ENCODE measurements around the gene SNX32.

Gene SNX32

DNA sequence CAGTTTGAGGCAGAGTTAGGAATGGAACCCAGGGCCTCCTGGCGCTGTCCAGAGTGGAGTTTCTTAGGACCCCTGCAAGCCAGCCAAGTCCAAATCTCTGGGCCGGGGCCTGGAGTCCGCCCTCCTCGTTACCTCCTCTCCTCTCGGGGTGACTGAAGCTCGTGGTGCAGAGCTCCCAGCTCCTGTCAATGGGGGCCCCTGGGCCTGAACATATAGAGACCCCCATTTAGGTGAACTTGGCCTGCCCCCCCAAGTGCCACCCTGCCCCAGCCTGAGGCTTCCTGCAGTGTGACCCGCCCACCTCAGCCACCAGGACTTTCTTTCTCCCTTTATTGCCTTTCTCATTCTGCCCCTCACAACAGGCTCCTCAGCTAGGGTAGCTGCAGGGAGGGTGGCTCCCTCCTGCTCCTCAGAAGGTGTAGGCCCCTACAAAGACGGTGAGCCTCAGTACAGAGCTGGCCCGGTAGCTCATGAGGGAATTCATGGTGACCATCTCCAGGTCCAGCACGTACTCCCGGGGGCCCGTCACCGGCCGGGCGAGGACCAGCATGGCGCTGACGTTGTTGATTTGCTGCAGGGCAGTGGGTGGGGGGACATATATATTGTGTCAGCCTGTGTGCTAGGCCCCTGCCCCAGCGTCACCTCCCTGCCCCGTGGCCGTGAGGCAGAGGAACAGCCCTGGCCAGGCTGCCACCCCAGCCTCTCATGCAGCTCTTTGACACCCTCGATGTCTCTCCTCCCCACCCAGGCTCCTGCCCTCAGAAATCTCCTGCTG, 32.9 kb downstream of the SNX32 start:
- no peak for DNase-seq (ENCODE audit: low spot score)

DNA sequence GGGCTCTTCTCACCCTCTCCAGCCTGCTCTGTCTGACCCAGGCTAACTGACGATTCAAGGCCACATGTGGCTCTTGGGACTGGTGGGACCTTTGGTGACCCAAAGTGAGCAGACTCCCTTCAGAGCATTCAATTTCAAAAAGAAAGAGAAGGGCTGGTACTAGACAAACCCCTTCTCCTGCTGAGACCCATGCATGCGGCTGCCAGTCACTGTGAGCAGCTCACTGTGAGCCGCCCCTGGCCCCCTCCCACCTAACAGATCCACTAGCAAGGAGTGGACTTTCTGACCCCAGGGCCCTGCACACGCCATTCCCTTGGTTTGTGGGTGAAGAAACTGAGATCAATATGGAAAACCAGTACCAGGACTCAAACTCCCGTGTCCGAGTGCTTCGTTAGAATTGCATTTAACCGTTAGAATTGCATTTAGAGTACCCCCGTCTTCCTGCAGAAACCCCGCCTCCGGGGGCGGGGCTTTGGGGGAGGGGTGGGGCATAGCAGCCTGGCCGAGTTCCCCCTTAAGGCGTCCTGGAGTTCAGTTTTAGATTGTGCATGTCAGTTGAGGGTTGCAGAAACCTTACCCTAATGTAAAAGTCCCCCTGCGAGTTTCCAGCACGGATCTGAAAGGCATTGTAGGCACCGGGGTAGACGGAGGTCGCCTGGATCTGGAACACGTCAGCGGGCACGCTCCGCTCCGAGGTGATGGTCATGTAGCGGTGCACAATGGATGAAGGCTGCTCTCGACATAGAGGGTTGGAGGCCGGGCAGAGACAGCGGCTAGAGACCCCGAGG, 33.7 kb downstream of the SNX32 start:
- no peak for DNase-seq (ENCODE audit: low spot score)

DNA sequence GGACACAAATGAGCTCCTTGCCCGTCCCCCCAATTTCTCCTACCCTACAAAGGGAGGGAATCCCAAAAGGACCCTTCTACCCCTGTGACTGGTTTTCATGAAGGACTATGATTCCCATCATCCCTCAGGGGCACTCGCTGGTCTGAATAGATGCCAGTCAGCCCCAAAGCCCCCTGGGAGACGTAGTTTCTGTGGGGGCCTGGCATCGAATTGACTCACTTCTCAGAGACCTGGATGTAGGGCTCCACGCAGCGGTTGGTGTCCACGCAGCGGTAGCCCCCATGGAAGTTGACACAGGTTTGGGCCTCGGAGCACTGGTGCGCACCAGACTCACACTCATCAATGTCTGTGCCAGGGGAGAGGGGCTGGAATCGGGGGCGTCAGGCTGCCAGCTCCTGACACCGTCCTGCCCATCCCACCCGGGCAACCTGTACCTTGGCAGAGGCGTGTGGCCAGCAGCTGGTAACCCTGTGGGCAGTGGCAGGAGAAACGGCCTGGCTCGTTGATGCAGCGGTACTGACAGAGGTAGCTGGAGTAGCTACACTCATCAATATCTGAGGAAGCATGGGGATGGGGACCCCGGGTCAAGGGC, 34.4 kb downstream of the SNX32 start:
- peak; percentile 54 for DNase-seq (ENCODE audit: low spot score)

- DNase-seq (ENCODE audit: low spot score), result no peak
Observed at GRCh38 chr11:65868907-65869306, 35.1 kb downstream of the SNX32 start.

DNA sequence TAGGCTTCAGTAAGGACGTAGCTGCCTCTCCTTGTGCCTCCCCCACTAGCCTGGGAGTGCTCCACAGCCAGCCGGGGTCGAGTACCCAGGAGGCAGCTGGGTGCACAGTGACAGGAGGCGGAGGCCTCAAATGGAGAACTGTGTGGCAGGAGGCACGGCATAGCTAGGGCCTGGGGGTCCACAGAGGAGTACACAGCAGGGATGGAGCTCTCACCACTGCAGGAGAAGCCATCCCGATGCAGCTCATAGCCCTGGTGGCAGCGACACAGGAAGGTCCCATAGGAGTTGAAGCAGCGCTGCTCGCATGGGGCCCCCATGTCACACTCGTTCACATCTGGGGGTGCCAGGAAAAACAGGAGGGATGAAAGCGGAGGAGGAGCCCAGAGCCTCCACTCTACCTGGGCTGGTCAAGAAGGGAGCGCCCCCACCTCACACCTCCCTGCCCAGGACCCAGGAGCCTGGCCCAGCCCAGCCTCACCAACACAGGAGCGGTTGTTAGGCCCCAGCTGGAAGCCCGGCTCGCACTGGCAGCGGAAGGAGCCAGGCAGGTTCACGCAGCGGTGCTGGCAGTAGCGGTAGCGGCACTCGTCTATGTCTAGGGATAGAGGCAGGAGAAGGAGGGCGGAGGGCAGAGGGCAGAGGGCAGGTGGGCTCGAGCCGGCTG, 36.0 kb downstream of the SNX32 start:
- no peak for DNase-seq (ENCODE audit: low spot score)

DNA sequence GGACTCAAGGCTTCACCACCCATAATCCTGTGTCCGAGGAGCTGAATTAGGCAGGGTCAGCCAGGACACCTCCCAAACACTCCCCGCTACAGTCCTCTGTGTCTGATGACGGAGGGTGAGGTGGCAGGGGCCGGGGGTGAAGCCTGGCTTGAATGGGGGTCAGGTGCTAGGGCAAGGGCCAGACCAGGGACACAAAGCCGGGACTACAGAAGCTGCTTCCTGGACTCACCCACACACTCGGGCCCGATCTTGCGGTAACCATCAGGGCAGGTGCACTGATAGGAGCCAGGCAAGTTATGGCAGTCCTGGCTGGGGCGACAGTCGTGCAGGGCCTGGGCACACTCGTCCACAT, 36.5 kb downstream of the SNX32 start:
- no peak for DNase-seq (ENCODE audit: low spot score)

GRCh38 chr11:65870706-65871681, 37.2 kb downstream of the SNX32 start:
- peak; percentile 55 for DNase-seq (ENCODE audit: low spot score)

DNA sequence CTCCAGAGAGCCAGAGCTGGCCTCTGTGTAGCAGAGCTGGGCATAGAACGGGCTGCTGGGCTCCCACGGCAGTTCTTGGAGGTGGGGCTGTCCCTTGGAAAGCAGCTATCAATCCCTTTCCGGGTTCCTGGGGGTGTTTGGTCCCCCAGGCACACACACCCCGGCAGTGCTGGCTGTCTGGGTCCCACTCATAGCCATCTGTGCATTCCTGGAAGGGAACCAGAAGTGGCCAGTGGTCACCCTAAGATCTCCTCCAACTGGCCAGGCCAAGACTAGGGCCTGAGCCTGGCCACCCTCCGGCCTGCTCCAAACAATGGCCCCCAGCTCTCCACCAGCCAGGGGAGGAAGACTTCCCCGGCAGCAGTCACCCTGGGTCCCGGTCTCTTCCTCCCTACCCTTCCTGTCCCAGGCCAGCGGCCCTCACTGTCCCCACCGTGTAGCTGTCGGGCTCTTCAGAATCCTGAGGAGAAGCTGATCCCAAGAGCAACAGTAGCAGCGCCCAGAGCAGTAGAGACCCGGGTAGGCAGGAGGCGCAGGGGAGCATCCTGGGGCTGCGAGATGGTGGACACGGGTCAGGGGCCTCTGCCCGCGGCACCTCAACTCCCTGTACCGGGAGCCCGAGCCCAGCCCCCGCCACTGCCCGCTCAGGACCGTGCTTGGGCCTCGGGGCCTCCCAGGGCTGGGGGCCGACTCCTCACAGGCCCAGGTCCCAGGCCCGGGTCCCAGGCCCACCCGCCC, 38.2 kb downstream of the SNX32 start:
- peak; percentile 58 for DNase-seq (ENCODE audit: low spot score)

DNA sequence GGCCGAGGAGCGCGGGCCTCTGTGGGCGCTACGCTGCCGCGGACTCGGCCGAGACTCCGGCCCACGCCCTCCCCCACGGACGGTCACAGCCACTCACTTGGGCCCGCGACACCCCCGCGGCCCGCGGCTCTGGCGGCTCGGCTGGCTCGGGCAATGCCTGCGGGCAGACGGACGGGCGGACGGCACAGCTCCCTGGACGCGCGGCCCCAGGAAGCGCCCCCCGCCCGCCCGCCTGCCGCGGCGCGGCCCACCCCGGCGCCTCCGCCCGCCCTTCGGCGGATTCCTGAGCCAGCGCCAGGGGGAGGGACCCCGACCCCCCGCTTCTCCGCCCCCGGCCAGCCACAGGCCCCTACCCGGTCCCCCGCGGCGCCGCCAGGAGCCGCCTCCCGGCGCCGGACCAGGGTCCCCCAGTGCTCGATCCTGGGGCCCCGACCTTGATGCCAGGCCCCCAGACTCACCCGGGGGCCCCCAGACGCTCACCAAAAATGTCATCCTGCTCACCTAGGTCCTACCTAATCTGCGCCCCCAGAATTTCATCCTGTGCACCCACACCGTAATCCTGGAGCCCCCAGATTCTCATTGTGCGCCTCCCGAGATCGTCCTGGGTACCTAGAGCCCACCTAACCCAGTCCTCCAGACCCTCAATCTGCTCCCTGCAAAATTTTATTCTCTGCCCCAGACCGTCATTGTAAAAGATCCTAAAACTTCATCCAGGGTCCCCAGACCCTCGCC, 39.0 kb downstream of the SNX32 start, which contains the start of gene EFEMP2:
TSS of gene EFEMP2 (minus strand) at position 215 of the 732 bp plus-strand sequence. CDS start 446 bp downstream, outside the sequence.
- no peak for DNase-seq (ENCODE audit: low spot score)

DNA sequence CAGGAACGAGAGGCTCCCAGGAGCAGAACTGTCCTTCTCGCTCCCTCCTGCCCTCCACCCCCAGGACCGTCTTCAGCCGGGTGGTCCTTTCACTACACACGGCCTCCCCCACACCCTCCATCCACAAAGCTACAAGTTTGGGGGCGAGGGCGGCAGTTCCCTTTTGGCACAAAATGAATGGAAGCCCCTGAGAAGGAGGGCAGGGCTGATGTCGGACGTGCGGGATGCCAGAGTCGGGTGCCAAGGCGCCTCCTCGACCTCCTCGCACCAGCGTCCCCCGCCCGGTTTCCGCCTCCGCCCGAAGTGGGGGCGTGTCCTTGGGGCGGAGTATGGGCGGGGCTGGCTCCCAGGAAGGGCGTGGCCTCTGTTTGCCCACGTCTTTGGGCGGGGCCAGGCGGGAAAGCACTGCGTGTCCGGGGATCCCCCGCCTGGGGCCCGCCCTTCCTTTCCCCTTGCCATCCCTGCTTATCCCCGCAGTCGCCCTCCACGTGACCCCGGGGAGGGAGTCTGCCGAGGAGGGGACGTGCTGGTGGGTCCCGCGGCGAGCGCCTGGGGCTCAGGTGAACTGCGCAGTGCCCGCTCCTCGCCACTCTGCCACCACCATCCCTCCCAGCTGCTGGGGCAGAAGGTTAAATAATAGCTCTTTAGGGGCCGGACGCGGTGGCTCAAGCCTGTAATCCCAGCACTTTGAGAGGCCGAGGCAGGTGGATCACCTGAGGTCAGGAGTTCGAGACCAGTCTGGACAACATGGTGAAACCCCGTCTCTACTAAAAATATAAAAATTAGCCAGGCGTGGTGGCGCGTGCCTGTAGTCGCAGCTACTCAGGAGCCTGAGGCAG, 39.8 kb downstream of the SNX32 start:
- DNase-seq (ENCODE audit: low spot score), result peak; percentile 95

DNA sequence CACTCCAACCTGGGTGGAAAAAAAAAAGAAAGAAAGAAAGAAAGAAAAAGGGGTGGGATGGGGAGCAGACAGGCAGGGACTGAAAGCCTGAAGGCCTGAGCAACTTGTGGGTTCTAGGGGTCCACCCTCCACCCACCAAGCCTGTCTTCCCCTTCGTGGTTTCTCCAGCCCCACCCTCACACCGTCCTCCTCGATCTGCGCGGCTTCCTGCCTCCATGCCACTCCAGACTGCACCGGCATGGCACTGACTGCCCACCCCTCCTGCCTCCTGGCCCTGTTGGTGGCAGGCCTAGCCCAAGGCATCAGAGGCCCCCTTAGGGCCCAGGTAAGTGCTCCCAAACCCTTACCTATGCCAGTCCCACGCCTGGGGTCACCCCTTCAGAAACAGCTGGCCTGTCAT, 45.9 kb downstream of the SNX32 start, which contains the start of gene CTSW:
TSS of gene CTSW (plus strand) at position 221 of the 400 bp plus-strand sequence. CDS start at position 239, 18 bp downstream.
- DNase-seq (ENCODE audit: low spot score), result no peak

DNA sequence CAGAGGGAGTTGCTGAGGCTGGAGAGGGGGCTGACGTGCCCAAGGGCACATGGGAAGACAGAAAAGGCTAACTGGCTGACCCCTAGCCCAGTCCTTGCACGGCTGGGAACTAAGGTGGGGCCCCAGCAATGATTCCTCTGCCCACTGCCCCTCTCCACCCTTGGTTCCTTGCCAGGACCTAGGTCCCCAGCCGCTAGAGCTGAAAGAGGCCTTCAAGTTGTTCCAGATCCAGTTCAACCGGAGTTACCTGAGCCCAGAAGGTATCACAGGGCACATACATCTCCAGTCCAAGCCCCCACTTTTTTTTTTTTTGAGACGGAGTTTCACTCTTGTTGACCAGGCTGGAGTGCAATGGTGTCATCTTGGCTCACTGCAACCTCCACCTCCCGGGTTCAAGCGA, 46.3 kb downstream of the SNX32 start:
- DNase-seq (ENCODE audit: low spot score), result no peak

DNA sequence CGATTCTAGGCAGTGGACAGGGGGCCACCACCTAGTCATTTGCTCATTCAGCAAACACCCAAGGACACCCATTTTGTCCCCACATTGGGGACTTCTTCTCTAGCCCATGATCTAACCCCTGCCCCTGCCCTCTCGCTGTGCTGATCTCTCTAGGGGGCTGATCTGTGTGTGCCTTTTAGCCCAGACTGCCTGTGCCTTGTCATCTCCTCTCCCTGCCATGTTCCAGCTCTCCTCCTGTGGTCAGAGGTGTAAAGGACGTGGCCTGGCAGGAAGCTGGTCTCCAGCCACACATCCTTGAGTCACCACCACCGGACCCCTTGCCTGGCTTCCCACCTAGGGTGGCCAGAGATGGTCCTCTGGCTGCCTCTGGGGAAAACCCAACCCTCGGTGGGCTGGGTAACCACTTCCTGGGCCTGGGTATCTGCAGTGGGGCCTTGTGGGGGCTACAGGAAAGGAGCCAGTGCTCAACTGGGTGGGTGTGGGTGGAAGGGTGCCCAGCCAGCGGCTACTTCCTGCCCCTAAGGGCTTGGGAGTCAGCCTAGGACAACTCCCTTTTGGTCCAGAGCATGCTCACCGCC, 47.2 kb downstream of the SNX32 start:
- no peak for DNase-seq (ENCODE audit: low spot score)

- DNase-seq (ENCODE audit: low spot score), result no peak
Observed at GRCh38 chr11:65882120-65883057, 48.6 kb downstream of the SNX32 start.

- no peak for DNase-seq (ENCODE audit: low spot score)
Observed at GRCh38 chr11:65883058-65883761, 49.4 kb downstream of the SNX32 start.
